Globus pallidus (tissue), 1 donor: ENCODE data around the gene OPRL1.
"Not testable (repeated sequence)": the region's sequence is repeated elsewhere in the genome, so short reads cannot be mapped to it uniquely, and the experiment has no call there.

ENCODE experiments used
- DNase-seq: peaks from one replicate; pipeline ENCODE4 v3.0.0-alpha.2; 2015; ENCODE audit warnings: low spot score

Gene OPRL1

DNA sequence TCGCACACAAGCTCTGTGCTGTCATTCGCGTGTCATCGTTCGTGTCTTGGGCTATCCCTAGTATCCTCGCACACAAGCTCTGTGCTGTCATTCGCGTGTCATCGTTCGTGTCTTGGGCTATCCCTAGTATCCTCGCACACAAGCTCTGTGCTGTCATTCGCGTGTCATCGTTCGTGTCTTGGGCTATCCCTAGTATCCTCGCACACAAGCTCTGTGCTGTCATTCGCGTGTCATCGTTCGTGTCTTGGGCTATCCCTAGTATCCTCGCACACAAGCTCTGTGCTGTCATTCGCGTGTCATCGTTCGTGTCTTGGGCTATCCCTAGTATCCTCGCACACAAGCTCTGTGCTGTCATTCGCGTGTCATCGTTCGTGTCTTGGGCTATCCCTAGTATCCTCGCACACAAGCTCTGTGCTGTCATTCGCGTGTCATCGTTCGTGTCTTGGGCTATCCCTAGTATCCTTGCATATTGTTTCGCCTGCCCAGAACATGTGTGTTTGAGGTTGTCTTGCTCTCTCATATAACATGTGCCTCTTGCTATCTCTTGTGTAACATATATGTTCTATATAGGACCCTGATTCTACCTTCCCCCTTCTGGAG is 7.4 kb downstream of the OPRL1 start:
- DNase-seq, result not testable (repeated sequence)

DNA sequence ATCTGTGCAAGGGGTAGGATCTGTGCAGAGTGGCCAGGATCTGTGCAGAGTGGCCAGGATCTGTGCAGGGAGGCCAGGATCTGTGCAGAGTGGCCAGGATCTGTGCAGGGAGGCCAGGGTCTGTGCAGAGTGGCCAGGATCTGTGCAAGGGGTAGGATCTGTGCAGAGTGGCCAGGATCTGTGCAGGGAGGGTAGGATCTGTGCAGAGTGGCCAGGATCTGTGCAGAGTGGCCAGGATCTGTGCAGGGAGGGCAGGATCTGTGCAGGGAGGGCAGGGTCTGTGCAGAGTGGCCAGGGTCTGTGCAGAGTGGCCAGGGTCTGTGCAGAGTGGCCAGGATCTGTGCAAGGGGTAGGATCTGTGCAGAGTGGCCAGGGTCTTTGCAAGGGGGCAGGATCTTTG is 8.7 kb downstream of the OPRL1 start:
- not testable (repeated sequence) for DNase-seq

DNA sequence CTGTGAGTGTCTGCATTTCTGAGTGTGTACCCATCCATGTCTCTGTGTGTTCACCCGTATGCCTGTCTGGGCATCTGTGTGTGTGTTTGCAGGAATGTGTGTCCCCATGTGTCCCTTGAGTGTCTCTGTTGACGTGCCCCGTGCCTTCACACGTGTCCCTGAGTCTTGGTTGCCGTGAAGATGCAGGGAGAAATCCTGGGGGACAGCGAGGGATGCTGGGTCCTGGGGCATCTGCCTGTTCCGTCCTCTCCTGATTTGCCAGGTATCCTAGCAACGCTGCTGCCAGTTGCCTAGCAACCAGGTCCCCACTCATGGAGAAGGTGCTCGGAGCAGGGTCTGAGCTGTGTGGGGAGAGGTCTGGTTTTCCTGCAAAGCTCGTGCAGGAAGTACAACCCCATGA is 10.3 kb downstream of the OPRL1 start:
- no peak for DNase-seq

- DNase-seq, result no peak
These were observed 11.5 kb downstream of the OPRL1 start for GRCh38 chr20:64091340-64091739.

DNA sequence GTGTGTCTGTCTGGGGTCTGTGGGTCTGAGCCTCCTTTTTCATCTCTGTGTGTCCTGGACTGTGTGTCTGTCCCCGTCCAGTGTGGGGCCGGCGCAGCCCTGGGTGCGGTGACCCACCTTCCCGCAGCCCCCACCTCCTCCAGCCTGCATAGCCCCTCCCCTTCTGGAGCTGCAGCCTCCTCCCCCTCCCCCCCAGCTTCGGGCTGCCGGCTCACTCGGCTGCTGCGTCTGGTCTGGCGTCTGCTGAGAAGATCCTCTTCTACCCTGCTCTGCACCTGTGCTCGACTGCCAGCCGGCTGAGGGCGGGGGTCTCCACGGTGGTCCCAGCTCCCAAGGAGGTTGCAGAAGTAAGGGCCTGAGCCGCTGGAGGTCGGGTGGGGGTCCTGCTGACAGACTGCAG is 11.9 kb downstream of the OPRL1 start:
- no peak for DNase-seq

- DNase-seq, result no peak
These were observed 12.6 kb downstream of the OPRL1 start for GRCh38 chr20:64092258-64093012.

GRCh38 chr20:64093013-64093503 is 13.2 kb downstream of the OPRL1 start:
- no peak for DNase-seq

DNA sequence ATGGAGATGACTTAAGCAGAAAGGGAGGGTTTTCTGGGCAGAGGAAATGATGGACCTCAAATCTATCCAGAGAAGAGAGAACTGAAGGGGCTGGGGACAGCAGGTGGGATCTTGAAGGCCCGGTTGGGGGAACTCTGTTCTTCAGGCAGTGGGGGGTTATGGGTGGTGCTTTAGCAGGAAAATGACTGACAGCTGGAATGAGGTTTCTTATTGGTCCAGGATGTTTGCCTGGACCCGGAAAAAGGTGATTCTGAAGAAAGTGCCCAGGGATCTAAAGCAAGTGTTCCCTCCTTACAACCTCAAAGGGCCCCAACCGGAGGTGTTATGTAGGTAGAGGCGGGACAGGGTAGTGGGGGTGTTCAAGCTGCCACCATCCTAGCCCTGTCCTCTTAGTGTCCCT is 15.6 kb downstream of the OPRL1 start:
- DNase-seq, result no peak

GRCh38 chr20:64095927-64096326 is 16.0 kb downstream of the OPRL1 start:
- DNase-seq, result no peak

DNA sequence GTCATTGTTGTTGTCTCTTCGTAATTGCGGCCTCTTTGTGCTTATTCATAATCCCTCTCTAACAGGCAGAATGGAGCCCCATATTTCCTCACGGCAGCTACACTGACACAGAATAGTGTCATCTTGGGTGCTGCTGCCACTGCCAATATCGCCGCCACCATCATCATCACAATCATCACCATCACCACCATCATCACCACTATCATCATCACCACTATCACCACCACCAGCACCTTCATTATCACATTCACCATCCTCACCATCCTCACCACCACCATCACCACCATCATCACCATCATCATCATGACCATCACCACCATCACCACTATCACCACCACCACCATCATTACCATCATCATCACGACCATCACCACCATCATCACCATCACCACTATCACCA is 16.7 kb downstream of the OPRL1 start:
- DNase-seq, result no peak

DNA sequence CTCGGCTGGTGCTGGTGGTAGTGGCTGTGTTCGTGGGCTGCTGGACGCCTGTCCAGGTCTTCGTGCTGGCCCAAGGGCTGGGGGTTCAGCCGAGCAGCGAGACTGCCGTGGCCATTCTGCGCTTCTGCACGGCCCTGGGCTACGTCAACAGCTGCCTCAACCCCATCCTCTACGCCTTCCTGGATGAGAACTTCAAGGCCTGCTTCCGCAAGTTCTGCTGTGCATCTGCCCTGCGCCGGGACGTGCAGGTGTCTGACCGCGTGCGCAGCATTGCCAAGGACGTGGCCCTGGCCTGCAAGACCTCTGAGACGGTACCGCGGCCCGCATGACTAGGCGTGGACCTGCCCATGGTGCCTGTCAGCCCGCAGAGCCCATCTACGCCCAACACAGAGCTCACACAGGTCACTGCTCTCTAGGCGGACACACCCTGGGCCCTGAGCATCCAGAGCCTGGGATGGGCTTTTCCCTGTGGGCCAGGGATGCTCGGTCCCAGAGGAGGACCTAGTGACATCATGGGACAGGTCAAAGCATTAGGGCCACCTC is 18.7 kb downstream of the OPRL1 start:
- DNase-seq, result no peak

DNA sequence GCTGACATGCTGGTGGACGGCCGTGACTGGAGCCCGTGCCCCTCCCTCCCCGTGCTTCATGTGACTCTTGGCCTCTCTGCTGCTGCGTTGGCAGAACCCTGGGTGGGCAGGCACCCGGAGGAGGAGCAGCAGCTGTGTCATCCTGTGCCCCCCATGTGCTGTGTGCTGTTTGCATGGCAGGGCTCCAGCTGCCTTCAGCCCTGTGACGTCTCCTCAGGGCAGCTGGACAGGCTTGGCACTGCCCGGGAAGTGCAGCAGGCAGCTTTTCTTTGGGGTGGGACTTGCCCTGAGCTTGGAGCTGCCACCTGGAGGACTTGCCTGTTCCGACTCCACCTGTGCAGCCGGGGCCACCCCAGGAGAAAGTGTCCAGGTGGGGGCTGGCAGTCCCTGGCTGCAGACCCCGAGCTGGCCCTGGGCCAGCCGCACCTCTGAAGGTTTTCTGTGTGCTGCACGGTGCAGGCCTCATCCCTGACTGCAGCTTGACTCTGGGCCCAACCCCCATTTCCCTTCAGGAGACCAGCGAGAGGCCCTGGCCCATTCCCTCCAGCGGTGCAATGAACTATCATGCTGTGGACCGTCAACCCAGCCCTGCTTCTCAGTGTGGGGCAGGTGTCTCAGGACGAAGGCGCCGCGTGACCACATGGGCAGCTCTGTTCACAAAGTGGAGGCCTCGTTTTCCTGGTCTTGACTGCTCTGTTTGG is 19.4 kb downstream of the OPRL1 start:
- DNase-seq, result no peak

GRCh38 chr20:64099880-64100565 is 20.1 kb downstream of the OPRL1 start:
- no peak for DNase-seq

- DNase-seq, result no peak
These were observed 20.6 kb downstream of the OPRL1 start for GRCh38 chr20:64100566-64100888.

GRCh38 chr20:64100946-64101688 is 21.2 kb downstream of the OPRL1 start:
- no peak for DNase-seq

- DNase-seq, result no peak
These were observed 22.1 kb downstream of the OPRL1 start for GRCh38 chr20:64101731-64102621.

- no peak for DNase-seq
These were observed 22.9 kb downstream of the OPRL1 start for GRCh38 chr20:64102647-64103354.

GRCh38 chr20:64103871-64104666 is 24.2 kb downstream of the OPRL1 start:
- DNase-seq, result no peak
